ENCODE data around the gene CD151.

CD151 gene

DNA sequence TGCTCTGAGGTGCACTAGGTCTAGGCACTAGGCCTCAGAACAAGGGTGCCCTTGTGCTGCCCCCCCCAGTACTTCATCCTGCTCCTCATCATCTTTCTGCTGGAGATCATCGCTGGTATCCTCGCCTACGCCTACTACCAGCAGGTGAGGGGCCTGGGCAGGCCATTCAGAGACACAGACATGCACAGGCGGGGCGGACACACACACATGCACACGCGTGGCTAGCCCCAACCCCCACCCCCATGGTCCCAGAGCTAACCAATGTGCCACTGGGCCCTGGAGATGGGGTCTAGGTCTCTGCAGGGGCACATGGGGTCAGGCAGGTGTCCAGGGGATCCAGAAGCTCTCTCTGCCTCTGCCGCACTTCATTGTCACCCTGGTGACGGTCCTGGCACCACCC, 3.9 kb downstream of the CD151 start:
- TF ChIP-seq, protein P1, sequence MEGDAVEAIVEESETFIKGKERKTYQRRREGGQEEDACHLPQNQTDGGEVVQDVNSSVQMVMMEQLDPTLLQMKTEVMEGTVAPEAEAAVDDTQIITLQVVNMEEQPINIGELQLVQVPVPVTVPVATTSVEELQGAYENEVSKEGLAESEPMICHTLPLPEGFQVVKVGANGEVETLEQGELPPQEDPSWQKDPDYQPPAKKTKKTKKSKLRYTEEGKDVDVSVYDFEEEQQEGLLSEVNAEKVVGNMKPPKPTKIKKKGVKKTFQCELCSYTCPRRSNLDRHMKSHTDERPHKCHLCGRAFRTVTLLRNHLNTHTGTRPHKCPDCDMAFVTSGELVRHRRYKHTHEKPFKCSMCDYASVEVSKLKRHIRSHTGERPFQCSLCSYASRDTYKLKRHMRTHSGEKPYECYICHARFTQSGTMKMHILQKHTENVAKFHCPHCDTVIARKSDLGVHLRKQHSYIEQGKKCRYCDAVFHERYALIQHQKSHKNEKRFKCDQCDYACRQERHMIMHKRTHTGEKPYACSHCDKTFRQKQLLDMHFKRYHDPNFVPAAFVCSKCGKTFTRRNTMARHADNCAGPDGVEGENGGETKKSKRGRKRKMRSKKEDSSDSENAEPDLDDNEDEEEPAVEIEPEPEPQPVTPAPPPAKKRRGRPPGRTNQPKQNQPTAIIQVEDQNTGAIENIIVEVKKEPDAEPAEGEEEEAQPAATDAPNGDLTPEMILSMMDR (IDR thresholded peaks at IDR 0.05; ENCODE audit: insufficient read depth, missing control alignments) = no peak
- FAIRE-seq = no peak
- DNase-seq (ENCODE audit: insufficient read length, low spot score) = no peak

DNA sequence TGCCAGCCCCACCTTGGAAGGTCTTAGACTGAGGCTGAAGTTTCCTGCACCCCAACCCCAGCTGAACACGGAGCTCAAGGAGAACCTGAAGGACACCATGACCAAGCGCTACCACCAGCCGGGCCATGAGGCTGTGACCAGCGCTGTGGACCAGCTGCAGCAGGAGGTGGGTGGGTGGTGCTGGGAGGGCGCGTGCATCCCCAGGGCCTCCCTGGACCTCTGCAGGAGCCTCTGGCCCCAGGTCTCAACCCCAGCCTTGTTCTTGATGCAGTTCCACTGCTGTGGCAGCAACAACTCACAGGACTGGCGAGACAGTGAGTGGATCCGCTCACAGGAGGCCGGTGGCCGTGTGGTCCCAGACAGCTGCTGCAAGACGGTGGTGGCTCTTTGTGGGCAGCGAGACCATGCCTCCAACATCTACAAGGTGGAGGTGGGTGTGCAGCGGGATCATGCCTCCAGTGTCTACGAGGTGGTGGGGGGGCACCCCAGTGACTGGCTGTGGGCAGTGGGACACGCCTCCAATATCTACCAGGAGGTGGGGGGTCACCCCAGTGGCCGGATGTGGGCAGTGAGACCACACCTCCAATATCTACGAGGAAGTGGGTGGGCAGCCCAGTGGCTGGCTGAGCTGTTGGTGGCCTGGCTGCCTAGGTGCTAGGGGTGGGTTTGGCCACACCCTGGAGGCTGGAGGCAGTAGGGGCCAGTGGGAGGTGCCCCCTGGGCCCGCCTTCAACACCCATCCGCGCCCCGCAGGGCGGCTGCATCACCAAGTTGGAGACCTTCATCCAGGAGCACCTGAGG, 4.6 kb downstream of the CD151 start:
- no peak for FAIRE-seq
- DNase-seq (ENCODE audit: insufficient read length, low spot score) = no peak
- TF ChIP-seq, protein P1 (IDR thresholded peaks at IDR 0.05; ENCODE audit: insufficient read depth, missing control alignments) = no peak

DNA sequence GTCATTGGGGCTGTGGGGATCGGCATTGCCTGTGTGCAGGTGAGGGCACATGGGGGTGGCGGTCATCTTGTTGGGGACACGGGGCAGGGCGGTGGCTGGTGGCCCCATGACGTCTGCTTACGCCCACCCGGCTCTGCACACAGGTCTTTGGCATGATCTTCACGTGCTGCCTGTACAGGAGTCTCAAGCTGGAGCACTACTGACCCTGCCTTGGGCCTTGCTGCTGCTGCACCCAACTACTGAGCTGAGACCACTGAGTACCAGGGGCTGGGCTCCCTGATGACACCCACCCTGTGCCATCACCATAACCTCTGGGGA, 5.2 kb downstream of the CD151 start:
- TF ChIP-seq, protein P1 (IDR thresholded peaks at IDR 0.05; ENCODE audit: insufficient read depth, missing control alignments) = no peak
- no peak for FAIRE-seq
- no peak for DNase-seq (ENCODE audit: insufficient read length, low spot score)

DNA sequence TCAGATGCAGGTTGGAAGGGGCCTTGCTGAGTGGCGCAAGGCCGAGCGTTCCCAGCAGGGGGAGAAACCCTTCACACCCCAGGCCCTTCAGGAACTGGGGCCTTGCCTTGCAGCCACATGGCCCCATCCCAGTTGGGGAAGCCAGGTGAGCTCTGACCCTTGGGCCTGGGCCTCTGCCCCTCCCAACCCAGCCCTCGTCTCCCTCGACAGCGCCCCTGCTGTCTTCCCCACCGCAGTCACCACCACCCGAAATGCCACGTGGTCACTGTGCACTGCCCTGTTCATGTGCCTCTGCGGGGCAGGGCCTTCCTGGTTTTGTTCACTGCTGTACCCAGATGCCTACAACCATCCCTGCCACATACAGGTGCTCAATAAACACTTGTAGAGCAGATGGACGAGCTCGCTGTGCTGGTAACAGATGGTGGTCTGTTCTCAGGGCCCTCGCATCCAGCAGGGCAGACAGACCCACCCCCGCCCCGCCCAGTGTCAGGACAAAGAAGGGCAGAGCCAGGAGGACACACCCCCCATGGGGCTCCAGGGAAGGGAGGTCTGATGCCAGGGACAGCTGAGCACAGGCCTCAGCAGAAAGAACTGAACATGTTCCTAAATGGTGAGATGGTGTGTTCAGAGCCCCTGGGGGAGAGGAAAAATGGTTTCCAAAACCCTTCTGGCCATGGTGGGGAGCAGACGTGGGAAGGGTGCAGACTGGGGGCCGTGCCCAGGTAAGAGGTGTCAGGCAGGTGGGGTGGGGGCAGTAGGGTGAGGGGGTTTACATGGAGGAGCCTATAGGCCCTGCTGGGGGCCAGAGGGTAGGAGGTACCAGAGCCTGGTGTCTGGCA, 5.9 kb downstream of the CD151 start:
- TF ChIP-seq, protein P1 (IDR thresholded peaks at IDR 0.05; ENCODE audit: insufficient read depth, missing control alignments) = peak; percentile 6
- no peak for DNase-seq (ENCODE audit: insufficient read length, low spot score)
- FAIRE-seq = no peak

DNA sequence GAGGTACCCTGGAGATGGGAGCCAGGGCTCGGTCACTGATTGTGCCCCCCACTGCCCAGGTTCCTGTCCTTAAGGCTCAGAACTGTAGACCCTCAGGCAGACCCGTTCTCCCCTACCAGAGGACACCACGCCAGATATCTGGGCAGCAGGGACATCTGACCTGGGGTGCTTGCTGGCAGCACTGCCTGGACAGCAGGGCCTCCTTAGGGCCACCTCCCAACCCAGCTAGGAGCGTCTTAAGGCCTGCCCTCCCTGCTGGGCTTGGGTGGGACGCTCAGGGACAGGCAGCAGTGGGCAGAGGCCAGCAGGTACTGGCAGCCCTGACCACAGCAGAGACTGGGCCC, 6.5 kb downstream of the CD151 start:
- FAIRE-seq (no peak), DNase-seq (ENCODE audit: insufficient read length, low spot score) (no peak)
- TF ChIP-seq, protein P1 (IDR thresholded peaks at IDR 0.05; ENCODE audit: insufficient read depth, missing control alignments) = no peak

DNA sequence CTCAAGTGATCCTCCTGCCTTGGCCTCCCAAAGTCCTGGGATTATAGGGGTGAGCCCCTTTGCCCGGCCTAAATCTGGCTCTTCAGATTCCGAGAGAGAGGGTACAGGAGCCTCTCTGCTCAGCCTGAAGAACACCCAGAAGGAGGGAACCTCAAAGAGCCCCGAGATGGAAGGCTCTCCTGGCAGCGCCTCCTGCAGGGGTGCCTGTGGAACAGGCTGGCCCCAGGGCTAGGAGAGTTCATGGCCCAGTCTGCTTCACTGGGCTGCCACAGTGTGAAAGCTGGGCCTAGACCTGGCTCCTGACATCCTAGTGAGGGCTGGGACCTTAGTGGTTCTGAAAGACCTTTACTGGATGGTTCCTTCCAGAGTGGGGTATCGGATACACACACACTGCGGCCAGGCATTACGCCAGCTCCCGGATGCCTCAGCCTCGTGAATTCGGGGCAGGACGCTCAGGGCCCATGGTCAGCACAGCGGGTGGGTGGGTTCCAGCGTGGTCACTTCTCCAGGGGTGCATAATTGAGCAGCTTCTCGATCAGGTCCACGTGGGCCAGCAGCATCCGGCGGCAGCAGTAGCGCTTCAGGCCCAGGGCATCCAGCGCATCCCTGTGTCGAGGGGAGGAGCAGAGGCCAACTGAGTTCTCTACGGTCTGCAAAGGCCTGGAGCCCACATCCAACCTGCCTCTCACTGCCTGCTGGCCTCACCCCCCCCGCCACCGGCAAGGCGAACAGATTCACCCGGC, 7.3 kb downstream of the CD151 start:
- TF ChIP-seq, protein P1 (IDR thresholded peaks at IDR 0.05; ENCODE audit: insufficient read depth, missing control alignments) = peak; percentile 19
- no peak for DNase-seq (ENCODE audit: insufficient read length, low spot score)
- no peak for FAIRE-seq
